OCI-LY7 (cell line): ENCODE measurements around the gene KRTAP19-4.

Experiments used
- EZH2phosphoT487 ChIP-seq: fragments of 200-600 bp; sonication (generic); IDR thresholded peaks from 2 replicates; pipeline ENCODE4 v1.6.1; 2018; ENCODE audit warnings: low read depth, borderline replicate concordance, mild to moderate bottlenecking, mixed run types, antibody characterized with exemption, low read length, moderate library complexity, mixed read lengths
- TF ChIP-seq, protein P1 (sequence below): fragments of 200-600 bp; sonication (generic); conservative IDR thresholded peaks from 2 replicates; pipeline ENCODE4 v1.5.1; 2014; ENCODE audit warnings: mild to moderate bottlenecking, antibody characterized with exemption, low read length, moderate library complexity, mixed read lengths

DNA sequence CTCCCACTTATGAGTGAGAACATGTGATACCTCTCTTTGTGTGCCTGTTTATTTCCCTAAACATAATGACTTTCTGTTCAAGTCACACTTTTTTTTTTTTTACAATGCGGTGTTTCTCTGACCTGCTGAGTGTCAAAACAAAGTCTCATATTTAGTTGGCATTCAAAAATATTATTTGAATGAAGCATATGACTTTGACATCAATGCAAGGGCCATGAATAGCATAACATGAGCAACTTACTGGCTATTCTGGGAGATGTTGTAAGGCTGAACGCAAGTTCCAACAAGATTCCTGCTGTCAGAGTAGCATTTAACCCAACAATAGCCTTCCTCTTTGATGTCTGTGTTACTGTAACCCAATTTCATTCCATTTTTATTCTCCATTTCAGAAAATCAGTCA, 14.8 kb downstream of the KRTAP19-4 start:
- no peak for TF ChIP-seq EZH2phosphoT487
- TF ChIP-seq, protein P1, sequence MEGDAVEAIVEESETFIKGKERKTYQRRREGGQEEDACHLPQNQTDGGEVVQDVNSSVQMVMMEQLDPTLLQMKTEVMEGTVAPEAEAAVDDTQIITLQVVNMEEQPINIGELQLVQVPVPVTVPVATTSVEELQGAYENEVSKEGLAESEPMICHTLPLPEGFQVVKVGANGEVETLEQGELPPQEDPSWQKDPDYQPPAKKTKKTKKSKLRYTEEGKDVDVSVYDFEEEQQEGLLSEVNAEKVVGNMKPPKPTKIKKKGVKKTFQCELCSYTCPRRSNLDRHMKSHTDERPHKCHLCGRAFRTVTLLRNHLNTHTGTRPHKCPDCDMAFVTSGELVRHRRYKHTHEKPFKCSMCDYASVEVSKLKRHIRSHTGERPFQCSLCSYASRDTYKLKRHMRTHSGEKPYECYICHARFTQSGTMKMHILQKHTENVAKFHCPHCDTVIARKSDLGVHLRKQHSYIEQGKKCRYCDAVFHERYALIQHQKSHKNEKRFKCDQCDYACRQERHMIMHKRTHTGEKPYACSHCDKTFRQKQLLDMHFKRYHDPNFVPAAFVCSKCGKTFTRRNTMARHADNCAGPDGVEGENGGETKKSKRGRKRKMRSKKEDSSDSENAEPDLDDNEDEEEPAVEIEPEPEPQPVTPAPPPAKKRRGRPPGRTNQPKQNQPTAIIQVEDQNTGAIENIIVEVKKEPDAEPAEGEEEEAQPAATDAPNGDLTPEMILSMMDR: no peak
